ENCODE data around the gene TIE1.

Gene TIE1

GRCh38 chr1:43300378-43301094, at the start of gene TIE1:
TIE1 (plus strand) TSS chr1:43300982; CDS start chr1:43301072, 90 bp downstream.
- no peak for DNase-seq (ENCODE audit: low read depth)

GRCh38 chr1:43251024-43251423, 49.8 kb upstream of the TIE1 start:
- no peak for DNase-seq (ENCODE audit: low read depth)

GRCh38 chr1:43252225-43252624, 48.6 kb upstream of the TIE1 start:
- no peak for DNase-seq (ENCODE audit: low read depth)

GRCh38 chr1:43253173-43253572, 47.6 kb upstream of the TIE1 start:
- DNase-seq (ENCODE audit: low read depth), result no peak

- DNase-seq (ENCODE audit: low read depth), result no peak
These were observed 46.9 kb upstream of the TIE1 start for GRCh38 chr1:43253876-43254275.

- DNase-seq (ENCODE audit: low read depth), result no peak
These were observed 45.2 kb upstream of the TIE1 start for GRCh38 chr1:43255438-43256210.

- DNase-seq (ENCODE audit: low read depth), result no peak
These were observed 43.9 kb upstream of the TIE1 start for GRCh38 chr1:43256675-43257570.

GRCh38 chr1:43258370-43258769, 42.4 kb upstream of the TIE1 start:
- DNase-seq (ENCODE audit: low read depth), result no peak

GRCh38 chr1:43265431-43265830, 35.4 kb upstream of the TIE1 start:
- DNase-seq (ENCODE audit: low read depth), result no peak

GRCh38 chr1:43266881-43267280, 33.9 kb upstream of the TIE1 start:
- no peak for DNase-seq (ENCODE audit: low read depth)

GRCh38 chr1:43267291-43267805, 33.4 kb upstream of the TIE1 start:
- DNase-seq (ENCODE audit: low read depth), result peak; percentile 79

GRCh38 chr1:43267818-43268425, 32.9 kb upstream of the TIE1 start:
- DNase-seq (ENCODE audit: low read depth), result no peak

- no peak for DNase-seq (ENCODE audit: low read depth)
These were observed 31.0 kb upstream of the TIE1 start, which contains the start of gene TMEM125 for GRCh38 chr1:43269627-43270375. TMEM125 (plus strand) TSS chr1:43269983; CDS start chr1:43272723, 2,740 bp downstream.

GRCh38 chr1:43270421-43271095, 30.2 kb upstream of the TIE1 start:
- DNase-seq (ENCODE audit: low read depth), result no peak

GRCh38 chr1:43271186-43272118, 29.3 kb upstream of the TIE1 start:
- peak; percentile 5 for DNase-seq (ENCODE audit: low read depth)

- no peak for DNase-seq (ENCODE audit: low read depth)
These were observed 28.6 kb upstream of the TIE1 start for GRCh38 chr1:43272161-43272560.

GRCh38 chr1:43272576-43273571, 27.9 kb upstream of the TIE1 start:
- no peak for DNase-seq (ENCODE audit: low read depth)

- DNase-seq (ENCODE audit: low read depth), result no peak
These were observed 27.1 kb upstream of the TIE1 start for GRCh38 chr1:43273708-43274107.

Data from amniotic epithelial cell (primary cell).